ENCODE results near the gene HELT. TPM values are rescaled to one million over a fixed set of nuclear protein-coding genes. Genes with fewer than 3 reads are reported as not detected.

Gene HELT
- total RNA-seq, 1 donor from 2014 or later: not detected

DNA sequence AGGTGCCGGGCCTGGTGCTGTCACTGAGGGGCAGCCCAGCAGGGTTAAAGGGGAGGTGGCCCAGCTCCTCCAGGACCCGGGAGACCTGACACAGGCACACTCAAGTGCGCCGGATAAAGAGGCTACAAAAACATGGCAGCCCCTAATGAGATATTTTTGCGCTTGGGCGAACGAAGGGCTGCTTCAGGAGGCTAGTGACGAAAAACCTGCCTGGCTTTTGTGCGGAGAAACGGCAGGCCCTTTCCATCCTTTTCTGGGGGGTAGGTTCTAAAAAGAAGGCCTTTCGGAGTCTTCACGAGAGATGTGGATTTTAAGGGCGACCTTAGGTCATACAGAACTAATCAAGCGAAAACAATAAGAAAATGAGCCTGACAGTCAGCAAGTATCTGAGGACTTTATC is 35.5 kb downstream of the HELT start:
- Mint-ChIP-seq H3K36me3 (ENCODE audit: low read depth) (no peaks in the 10 kb centered on the region), H3K4me1 (no peaks in the 10 kb centered on the region), H3K27ac (no peak overlapping the region), H3K9me3 (no peaks in the 10 kb centered on the region), H3K27me3 (peaks cover 29% of the 10 kb centered on the region), H3K4me3 (no peak overlapping the region)
- intact Hi-C loops (cut with micrococcal nuclease): no loop called here
- ChIA-PET CTCF (no interaction called here), POLR2A (no interaction called here)
- ATAC-seq (ENCODE audit: low read depth) (no peak), DNase-seq (no peak)
- TF ChIP-seq, protein P1, sequence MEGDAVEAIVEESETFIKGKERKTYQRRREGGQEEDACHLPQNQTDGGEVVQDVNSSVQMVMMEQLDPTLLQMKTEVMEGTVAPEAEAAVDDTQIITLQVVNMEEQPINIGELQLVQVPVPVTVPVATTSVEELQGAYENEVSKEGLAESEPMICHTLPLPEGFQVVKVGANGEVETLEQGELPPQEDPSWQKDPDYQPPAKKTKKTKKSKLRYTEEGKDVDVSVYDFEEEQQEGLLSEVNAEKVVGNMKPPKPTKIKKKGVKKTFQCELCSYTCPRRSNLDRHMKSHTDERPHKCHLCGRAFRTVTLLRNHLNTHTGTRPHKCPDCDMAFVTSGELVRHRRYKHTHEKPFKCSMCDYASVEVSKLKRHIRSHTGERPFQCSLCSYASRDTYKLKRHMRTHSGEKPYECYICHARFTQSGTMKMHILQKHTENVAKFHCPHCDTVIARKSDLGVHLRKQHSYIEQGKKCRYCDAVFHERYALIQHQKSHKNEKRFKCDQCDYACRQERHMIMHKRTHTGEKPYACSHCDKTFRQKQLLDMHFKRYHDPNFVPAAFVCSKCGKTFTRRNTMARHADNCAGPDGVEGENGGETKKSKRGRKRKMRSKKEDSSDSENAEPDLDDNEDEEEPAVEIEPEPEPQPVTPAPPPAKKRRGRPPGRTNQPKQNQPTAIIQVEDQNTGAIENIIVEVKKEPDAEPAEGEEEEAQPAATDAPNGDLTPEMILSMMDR (IDR thresholded peaks at IDR 0.05): no peak

DNA sequence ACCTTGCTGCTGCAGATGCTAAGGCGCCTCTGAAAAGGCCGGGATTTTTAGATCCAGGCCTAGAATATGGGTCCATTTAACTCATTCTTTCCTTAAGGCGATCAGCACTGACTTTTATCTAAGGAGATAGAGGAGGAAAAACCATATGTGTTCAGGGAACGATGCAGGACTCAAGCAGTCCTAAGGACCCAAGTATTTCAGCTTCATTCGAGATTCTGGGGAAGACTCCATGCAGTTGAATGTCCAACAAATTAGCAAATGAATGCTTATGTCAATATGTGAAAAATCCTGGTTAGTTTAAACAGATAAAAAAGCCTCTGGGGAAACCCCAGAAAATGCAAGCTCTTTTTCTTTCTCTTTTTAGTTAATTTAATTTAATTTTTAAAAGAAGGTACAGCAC is 36.0 kb downstream of the HELT start:
- no peak overlapping the region for H3K4me3 Mint-ChIP-seq
- CTCF ChIA-PET: no interaction called here
- peaks cover 27% of the 10 kb centered on the region for H3K27me3 Mint-ChIP-seq
- H3K27ac Mint-ChIP-seq: no peak overlapping the region
- H3K36me3 Mint-ChIP-seq (ENCODE audit: low read depth): no peaks in the 10 kb centered on the region
- TF ChIP-seq, protein P1 (IDR thresholded peaks at IDR 0.05): no peak
- DNase-seq (no peak), ATAC-seq (ENCODE audit: low read depth) (no peak)
- no peaks in the 10 kb centered on the region for H3K9me3 Mint-ChIP-seq
- POLR2A ChIA-PET: no interaction called here
- intact Hi-C loops (cut with micrococcal nuclease): no loop called here
- no peaks in the 10 kb centered on the region for H3K4me1 Mint-ChIP-seq

DNA sequence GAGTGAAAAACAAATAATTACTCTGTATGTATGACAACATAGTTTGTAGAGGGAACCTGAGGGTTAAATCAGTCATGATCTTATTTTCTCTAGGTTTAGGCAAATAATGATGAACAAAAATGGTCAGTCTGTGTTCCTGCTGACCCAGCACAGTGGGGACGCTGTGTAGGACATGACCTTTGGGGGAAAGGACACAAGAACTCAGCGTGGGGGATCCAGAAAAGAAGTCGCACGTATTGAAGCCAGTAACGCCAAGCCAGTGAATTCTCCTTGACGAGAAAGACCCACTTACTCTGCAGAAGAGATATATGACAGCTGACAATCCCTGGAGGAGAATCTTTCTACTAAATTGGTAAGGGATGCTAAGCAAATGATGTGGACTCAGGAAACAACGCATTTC is 36.6 kb downstream of the HELT start:
- no peak overlapping the region for H3K27ac Mint-ChIP-seq
- TF ChIP-seq, protein P1 (IDR thresholded peaks at IDR 0.05): no peak
- ATAC-seq (ENCODE audit: low read depth): no peak
- ChIA-PET POLR2A (no interaction called here), CTCF (no interaction called here)
- no peaks in the 10 kb centered on the region for H3K9me3 Mint-ChIP-seq
- H3K36me3 Mint-ChIP-seq (ENCODE audit: low read depth): no peaks in the 10 kb centered on the region
- H3K4me3 Mint-ChIP-seq: no peak overlapping the region
- no peaks in the 10 kb centered on the region for H3K4me1 Mint-ChIP-seq
- H3K27me3 Mint-ChIP-seq: peaks cover 23% of the 10 kb centered on the region
- intact Hi-C loops (cut with micrococcal nuclease): no loop called here
- DNase-seq: no peak

DNA sequence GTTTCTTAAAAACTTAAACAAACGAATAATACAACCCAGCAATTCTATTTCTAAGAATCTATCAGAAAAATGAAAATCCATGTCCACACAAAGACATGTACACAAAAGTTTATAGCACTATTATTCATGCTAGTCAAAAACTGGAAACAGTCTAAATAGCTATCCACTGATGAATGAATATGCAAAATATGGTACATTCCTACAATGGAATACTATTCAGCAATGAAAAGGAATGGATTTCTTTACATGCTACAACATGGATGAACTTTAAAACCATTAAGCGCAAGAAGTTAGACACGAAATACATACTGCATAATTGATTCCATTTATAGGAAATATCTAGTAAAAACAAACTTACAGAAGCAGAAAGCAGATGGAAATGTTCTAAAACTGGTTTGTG is 43.3 kb downstream of the HELT start:
- H3K27ac Mint-ChIP-seq: no peak overlapping the region
- intact Hi-C loops (cut with micrococcal nuclease): no loop called here
- H3K4me3 Mint-ChIP-seq: no peak overlapping the region
- ATAC-seq (ENCODE audit: low read depth) (no peak), DNase-seq (no peak)
- H3K4me1 Mint-ChIP-seq: no peaks in the 10 kb centered on the region
- POLR2A ChIA-PET: no interaction called here
- CTCF ChIA-PET: no interaction called here
- peaks cover 5% of the 10 kb centered on the region for H3K9me3 Mint-ChIP-seq
- peaks cover 12% of the 10 kb centered on the region for H3K27me3 Mint-ChIP-seq
- TF ChIP-seq, protein P1 (IDR thresholded peaks at IDR 0.05): no peak
- no peaks in the 10 kb centered on the region for H3K36me3 Mint-ChIP-seq (ENCODE audit: low read depth)

DNA sequence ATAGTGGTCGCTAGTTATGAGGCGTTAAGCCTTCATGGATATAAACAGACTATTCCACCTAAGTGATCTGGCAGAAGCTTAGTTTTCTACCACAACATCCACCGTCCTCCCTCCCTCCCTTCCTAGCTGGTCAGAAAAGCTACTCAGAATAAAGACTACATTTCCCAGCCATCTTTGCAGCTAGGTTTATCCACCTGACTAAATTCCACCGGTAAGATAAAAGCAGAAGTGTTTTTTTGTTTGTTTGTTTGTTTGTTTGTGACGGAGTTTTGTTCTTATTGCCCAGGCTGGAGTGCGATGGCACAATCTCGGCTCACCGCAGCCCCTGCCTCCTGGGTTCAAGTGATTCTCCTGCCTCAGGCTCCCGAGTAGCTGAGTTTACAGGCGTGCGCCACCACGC is 44.3 kb downstream of the HELT start:
- Mint-ChIP-seq H3K27ac (no peak overlapping the region), H3K4me3 (no peak overlapping the region), H3K27me3 (peaks cover 12% of the 10 kb centered on the region), H3K9me3 (peaks cover 5% of the 10 kb centered on the region), H3K4me1 (no peaks in the 10 kb centered on the region), H3K36me3 (ENCODE audit: low read depth) (no peaks in the 10 kb centered on the region)
- ChIA-PET CTCF (no interaction called here), POLR2A (no interaction called here)
- TF ChIP-seq, protein P1 (IDR thresholded peaks at IDR 0.05): no peak
- ATAC-seq (ENCODE audit: low read depth) (no peak), DNase-seq (no peak)
- intact Hi-C loops (cut with micrococcal nuclease): no loop called here

Data from activated B cell treated with CpG ODN at 0.5 μM for 24 hours (primary cell).